ENCODE results near the gene KMT5C.

DNA sequence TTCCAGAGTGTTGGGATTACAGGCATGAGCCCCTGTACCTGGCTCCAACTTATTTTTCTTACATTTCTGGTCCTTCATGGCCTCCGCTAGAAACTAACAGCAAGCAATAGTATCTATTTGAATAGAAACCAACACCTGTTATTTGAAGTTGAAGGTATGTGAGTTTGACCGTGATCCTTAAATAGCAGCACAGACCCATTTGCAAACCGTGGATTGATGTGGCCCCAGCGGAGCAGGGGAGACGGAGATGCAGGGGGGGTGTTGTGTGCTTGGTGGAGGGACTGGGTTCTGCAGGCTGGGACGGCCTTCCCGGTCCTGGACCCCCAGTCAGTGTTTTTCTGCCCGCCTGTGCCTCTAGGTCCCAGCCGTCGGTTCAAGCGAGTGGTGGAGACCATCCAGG, 31.4 kb upstream of the KMT5C start:
- TF ChIP-seq, protein P1, sequence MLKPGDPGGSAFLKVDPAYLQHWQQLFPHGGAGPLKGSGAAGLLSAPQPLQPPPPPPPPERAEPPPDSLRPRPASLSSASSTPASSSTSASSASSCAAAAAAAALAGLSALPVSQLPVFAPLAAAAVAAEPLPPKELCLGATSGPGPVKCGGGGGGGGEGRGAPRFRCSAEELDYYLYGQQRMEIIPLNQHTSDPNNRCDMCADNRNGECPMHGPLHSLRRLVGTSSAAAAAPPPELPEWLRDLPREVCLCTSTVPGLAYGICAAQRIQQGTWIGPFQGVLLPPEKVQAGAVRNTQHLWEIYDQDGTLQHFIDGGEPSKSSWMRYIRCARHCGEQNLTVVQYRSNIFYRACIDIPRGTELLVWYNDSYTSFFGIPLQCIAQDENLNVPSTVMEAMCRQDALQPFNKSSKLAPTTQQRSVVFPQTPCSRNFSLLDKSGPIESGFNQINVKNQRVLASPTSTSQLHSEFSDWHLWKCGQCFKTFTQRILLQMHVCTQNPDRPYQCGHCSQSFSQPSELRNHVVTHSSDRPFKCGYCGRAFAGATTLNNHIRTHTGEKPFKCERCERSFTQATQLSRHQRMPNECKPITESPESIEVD (tag by site-specific recombination; IDR thresholded peaks at IDR 0.05) = no peak
- TF ChIP-seq ZNF404 (tag by site-specific recombination; IDR thresholded peaks at IDR 0.05) (no peak), TCF7L2 (IDR thresholded peaks at IDR 0.05; ENCODE audit: borderline replicate concordance, low read depth, low read length) (no peak), ZNF146 (tag by site-specific recombination; IDR thresholded peaks at IDR 0.05) (no peak), SALL2 (tag by site-specific recombination; IDR thresholded peaks at IDR 0.05; ENCODE audit: borderline replicate concordance) (no peak), ZFP3 (tag by site-specific recombination; IDR thresholded peaks at IDR 0.05; ENCODE audit: low read depth) (no peak), YY1 (tag by site-specific recombination; IDR thresholded peaks at IDR 0.05) (no peak), ZNF544 (tag by site-specific recombination; IDR thresholded peaks at IDR 0.05) (no peak), BCL11A (tag by site-specific recombination; IDR thresholded peaks at IDR 0.05; ENCODE audit: low read depth) (no peak), ZNF274 (IDR thresholded peaks at IDR 0.05; ENCODE audit: low read length) (no peak), ZNF274 (tag by site-specific recombination; IDR thresholded peaks at IDR 0.05; ENCODE audit: borderline replicate concordance) (no peak), ZNF664 (tag by site-specific recombination; IDR thresholded peaks at IDR 0.05) (no peak)
- TF ChIP-seq, protein P2, sequence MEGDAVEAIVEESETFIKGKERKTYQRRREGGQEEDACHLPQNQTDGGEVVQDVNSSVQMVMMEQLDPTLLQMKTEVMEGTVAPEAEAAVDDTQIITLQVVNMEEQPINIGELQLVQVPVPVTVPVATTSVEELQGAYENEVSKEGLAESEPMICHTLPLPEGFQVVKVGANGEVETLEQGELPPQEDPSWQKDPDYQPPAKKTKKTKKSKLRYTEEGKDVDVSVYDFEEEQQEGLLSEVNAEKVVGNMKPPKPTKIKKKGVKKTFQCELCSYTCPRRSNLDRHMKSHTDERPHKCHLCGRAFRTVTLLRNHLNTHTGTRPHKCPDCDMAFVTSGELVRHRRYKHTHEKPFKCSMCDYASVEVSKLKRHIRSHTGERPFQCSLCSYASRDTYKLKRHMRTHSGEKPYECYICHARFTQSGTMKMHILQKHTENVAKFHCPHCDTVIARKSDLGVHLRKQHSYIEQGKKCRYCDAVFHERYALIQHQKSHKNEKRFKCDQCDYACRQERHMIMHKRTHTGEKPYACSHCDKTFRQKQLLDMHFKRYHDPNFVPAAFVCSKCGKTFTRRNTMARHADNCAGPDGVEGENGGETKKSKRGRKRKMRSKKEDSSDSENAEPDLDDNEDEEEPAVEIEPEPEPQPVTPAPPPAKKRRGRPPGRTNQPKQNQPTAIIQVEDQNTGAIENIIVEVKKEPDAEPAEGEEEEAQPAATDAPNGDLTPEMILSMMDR (tag by site-specific recombination; IDR thresholded peaks at IDR 0.05) = no peak
- TF ChIP-seq, protein P3, sequence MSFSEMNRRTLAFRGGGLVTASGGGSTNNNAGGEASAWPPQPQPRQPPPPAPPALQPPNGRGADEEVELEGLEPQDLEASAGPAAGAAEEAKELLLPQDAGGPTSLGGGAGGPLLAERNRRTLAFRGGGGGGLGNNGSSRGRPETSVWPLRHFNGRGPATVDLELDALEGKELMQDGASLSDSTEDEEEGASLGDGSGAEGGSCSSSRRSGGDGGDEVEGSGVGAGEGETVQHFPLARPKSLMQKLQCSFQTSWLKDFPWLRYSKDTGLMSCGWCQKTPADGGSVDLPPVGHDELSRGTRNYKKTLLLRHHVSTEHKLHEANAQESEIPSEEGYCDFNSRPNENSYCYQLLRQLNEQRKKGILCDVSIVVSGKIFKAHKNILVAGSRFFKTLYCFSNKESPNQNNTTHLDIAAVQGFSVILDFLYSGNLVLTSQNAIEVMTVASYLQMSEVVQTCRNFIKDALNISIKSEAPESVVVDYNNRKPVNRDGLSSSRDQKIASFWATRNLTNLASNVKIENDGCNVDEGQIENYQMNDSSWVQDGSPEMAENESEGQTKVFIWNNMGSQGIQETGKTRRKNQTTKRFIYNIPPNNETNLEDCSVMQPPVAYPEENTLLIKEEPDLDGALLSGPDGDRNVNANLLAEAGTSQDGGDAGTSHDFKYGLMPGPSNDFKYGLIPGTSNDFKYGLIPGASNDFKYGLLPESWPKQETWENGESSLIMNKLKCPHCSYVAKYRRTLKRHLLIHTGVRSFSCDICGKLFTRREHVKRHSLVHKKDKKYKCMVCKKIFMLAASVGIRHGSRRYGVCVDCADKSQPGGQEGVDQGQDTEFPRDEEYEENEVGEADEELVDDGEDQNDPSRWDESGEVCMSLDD (tag by site-specific recombination; IDR thresholded peaks at IDR 0.05) = no peak
